OCI-LY3 (cell line): ENCODE measurements around the gene CNOT9.

Experiments
- EZH2phosphoT487 ChIP-seq: fragments of 200-600 bp; shearing (Covaris generic); IDR thresholded peaks from 2 replicates; pipeline ENCODE4 v1.6.1; 2018; ENCODE audit warnings: antibody characterized with exemption, mixed run types, low read depth
- TF ChIP-seq, protein P1 (sequence below): fragments of 200-600, 300-600 bp; sonication (generic); IDR thresholded peaks from 2 replicates; pipeline ENCODE4 v1.5.1; 2014; ENCODE audit warnings: antibody characterized with exemption, low read length, low read depth

DNA sequence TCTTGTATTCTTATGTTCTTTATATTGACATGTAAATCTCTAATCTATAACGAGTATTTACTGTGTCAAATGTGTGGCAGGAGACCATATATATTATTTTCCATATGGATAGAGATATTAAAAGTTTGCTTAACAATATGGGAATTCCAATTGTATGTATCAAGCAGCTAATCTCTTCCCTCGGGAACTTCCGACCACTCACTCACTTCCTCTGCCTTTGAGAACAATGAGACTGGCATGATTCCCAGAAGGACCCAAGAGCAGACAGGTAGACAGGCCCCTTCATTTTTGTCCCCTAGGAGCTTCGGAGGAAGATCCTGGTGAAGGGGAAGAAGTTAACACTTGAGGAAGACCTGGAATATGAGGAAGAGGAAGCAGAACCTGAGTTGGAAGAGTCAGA, 63.2 kb downstream of the CNOT9 start:
- TF ChIP-seq, protein P1, sequence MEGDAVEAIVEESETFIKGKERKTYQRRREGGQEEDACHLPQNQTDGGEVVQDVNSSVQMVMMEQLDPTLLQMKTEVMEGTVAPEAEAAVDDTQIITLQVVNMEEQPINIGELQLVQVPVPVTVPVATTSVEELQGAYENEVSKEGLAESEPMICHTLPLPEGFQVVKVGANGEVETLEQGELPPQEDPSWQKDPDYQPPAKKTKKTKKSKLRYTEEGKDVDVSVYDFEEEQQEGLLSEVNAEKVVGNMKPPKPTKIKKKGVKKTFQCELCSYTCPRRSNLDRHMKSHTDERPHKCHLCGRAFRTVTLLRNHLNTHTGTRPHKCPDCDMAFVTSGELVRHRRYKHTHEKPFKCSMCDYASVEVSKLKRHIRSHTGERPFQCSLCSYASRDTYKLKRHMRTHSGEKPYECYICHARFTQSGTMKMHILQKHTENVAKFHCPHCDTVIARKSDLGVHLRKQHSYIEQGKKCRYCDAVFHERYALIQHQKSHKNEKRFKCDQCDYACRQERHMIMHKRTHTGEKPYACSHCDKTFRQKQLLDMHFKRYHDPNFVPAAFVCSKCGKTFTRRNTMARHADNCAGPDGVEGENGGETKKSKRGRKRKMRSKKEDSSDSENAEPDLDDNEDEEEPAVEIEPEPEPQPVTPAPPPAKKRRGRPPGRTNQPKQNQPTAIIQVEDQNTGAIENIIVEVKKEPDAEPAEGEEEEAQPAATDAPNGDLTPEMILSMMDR, result no peak
- TF ChIP-seq EZH2phosphoT487, result no peak
